Peyer's patch (tissue), 4 donors: ENCODE measurements around the gene DHRS1. TPM values are rescaled to one million over a fixed set of nuclear protein-coding genes. Genes with fewer than 3 reads are reported as not detected.

Experiments used
- DNase-seq, 3 donors: peaks; one replicate each; pipeline ENCODE4 v3.0.0-alpha.2; 2017 to 2019
- H3K27ac ChIP-seq, 4 donors: fragments of 200-600 bp; sonication (generic); one replicate each; pipeline ENCODE4 v1.5.1; 2016 to 2019
- H3K27me3 ChIP-seq, 2 donors: fragments of 200-600 bp; sonication (generic); one replicate each; pipeline ENCODE4 v1.5.1; 2019
- H3K36me3 ChIP-seq, 3 donors: fragments of 200-600 bp; sonication (generic); one replicate each; pipeline ENCODE4 v1.5.1; 2016 to 2019
- H3K4me1 ChIP-seq, 4 donors: fragments of 200-600 bp; sonication (generic); one replicate each; pipeline ENCODE4 v1.5.1; 2016 to 2019
- H3K4me3 ChIP-seq, 4 donors: fragments of 200-600 bp; sonication (generic); 1 replicate in 3 of 4; 2 replicates in 1 of 4; pipeline ENCODE4 v1.5.1; 2016 to 2019; ENCODE audit warnings: mild to moderate bottlenecking in 1 of 4
- H3K9me3 ChIP-seq, 4 donors: fragments of 200-600 bp; sonication (generic); one replicate each; pipeline ENCODE4 v1.5.1; 2016 to 2019; ENCODE audit warnings: mild to moderate bottlenecking in 1 of 4
- POLR2A ChIP-seq, 2 donors: fragments of 450-650 bp; IDR thresholded peaks; one replicate each; pipeline ENCODE4 v1.5.1; 2017; ENCODE audit warnings: antibody characterized with exemption in 2 of 2, mild to moderate bottlenecking in 2 of 2, moderate library complexity in 2 of 2
- total RNA-seq, 4 donors: library from RNA; depleted of rRNA; stranded (reverse); fragments of >200 nt; gene quantifications; one replicate each; pipeline ENCODE4 v1.1.0, GENCODE V29; 2016
- TF ChIP-seq, protein P1 (sequence below), 6 experiments: fragments of 450-650 bp in 4 of 6; fragments of 200-600 bp in 2 of 6; sonication (generic) in 1 of 6; IDR thresholded peaks; one replicate each; pipeline ENCODE4 v1.5.1; 2017 to 2019; ENCODE audit warnings: antibody characterized with exemption in 6 of 6, mild to moderate bottlenecking in 3 of 6, moderate library complexity in 1 of 6

DHRS1 gene
- total RNA-seq, 4 donors from 2014 or later: 51.2 to 130 (median 67.1) TPM

DNA sequence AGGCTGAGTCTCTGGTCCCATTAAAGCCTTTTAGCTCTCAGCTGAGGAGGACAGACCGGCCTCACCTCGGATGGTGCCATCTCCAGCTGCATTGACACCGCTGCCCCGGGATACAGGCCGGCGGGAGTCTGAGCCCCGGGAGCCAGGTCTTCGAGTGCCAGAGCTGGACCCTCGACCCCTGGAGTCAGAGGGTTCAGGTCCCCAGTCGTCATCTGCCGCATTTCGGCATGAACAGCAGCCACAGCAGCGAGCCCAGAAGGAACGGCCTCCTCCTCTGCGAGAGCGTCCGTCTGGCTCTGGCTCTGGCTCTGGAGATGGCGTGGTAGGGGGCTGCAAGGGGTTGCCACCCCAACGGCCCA, 37.6 kb downstream of the DHRS1 start:
- no peak overlapping the region for H3K27ac ChIP-seq
- H3K27me3 ChIP-seq: no peaks in the 10 kb centered on the region
- TF ChIP-seq, protein P1, sequence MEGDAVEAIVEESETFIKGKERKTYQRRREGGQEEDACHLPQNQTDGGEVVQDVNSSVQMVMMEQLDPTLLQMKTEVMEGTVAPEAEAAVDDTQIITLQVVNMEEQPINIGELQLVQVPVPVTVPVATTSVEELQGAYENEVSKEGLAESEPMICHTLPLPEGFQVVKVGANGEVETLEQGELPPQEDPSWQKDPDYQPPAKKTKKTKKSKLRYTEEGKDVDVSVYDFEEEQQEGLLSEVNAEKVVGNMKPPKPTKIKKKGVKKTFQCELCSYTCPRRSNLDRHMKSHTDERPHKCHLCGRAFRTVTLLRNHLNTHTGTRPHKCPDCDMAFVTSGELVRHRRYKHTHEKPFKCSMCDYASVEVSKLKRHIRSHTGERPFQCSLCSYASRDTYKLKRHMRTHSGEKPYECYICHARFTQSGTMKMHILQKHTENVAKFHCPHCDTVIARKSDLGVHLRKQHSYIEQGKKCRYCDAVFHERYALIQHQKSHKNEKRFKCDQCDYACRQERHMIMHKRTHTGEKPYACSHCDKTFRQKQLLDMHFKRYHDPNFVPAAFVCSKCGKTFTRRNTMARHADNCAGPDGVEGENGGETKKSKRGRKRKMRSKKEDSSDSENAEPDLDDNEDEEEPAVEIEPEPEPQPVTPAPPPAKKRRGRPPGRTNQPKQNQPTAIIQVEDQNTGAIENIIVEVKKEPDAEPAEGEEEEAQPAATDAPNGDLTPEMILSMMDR (IDR thresholded peaks at IDR 0.05): no peak
- no peak for TF ChIP-seq POLR2A (IDR thresholded peaks at IDR 0.05)
- no peak overlapping the region for H3K4me3 ChIP-seq
- no peaks in the 10 kb centered on the region for H3K4me1 ChIP-seq
- DNase-seq: no peak
- peaks cover 0 to 22% (median 0%) of the 10 kb centered on the region in 3 donors for H3K36me3 ChIP-seq
- no peaks in the 10 kb centered on the region for H3K9me3 ChIP-seq

DNA sequence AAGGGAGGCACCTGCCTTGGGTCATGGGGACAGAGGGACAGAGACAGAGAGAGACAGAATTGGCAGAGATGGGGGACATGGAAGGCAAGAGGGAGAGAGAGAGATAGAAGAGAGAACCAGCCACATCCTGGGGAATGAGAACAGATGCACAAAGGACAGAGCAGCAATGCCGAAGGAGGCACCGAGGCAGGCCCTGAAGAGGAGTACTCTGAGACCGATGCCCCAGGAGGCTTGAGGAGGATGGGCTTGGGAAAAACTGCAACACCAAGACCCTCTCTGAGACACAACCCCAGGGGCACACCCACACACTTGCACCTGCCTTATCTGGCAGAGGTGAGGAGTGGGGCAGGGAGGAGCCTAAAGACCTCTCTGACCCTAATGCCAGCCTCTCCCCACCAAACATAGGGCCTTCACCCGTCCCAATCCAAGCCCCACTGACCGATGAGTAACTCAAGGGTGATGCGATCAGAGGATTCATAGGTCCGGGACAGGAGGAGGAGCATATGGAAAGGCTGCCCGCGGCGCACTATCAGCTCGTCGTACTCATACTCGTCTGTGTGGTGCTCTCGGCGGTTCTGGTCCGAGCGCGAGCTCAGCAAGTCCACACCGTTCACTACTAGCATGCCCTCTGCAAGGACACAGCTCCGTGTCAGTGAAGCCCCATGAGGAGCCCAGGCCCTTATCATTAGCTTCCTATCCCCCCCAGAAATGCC, 38.2 kb downstream of the DHRS1 start:
- Histone ChIP-seq H3K9me3 (no peaks in the 10 kb centered on the region), H3K36me3 (peaks cover 0 to 17% (median 0%) of the 10 kb centered on the region in 3 donors), H3K4me1 (no peaks in the 10 kb centered on the region), H3K27ac (no peak overlapping the region), H3K27me3 (no peaks in the 10 kb centered on the region), H3K4me3 (no peak overlapping the region)
- no peak for DNase-seq
- TF ChIP-seq, protein P1 (IDR thresholded peaks at IDR 0.05): no peak
- TF ChIP-seq POLR2A (IDR thresholded peaks at IDR 0.05): no peak

DNA sequence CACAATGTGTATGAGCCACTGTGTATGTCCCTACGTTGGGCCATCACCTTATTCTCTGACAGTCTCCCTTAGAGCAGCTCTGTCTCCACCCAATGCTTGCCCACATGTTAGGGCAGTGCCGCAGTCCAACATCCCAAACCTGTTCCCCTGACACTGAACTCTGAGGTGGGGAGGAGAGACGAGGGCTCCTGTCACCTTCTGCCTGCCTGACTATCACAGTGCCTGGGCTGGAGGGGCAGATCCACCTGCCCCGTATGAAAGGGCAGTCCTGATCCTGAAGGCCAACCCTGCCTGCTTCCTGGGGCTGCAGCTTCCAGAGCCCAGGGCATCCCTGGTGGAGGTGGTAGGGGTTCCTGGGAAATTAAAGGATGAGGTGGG, 38.8 kb downstream of the DHRS1 start:
- no peak for DNase-seq
- peaks cover 0 to 11% (median 0%) of the 10 kb centered on the region in 3 donors for H3K36me3 ChIP-seq

GRCh38 chr14:24260026-24260779, 39.4 kb downstream of the DHRS1 start:
- DNase-seq: no peak
- Histone ChIP-seq H3K27me3 (no peaks in the 10 kb centered on the region), H3K36me3 (peaks cover 0 to 7% (median 0%) of the 10 kb centered on the region in 3 donors), H3K4me3 (no peak overlapping the region), H3K9me3 (no peaks in the 10 kb centered on the region), H3K4me1 (no peaks in the 10 kb centered on the region), H3K27ac (no peak overlapping the region)
- TF ChIP-seq, protein P1 (IDR thresholded peaks at IDR 0.05): no peak
- no peak for TF ChIP-seq POLR2A (IDR thresholded peaks at IDR 0.05)

More for the DNA sequence above, 38.8 kb downstream of the DHRS1 start:
- TF ChIP-seq POLR2A (IDR thresholded peaks at IDR 0.05): no peak
- TF ChIP-seq, protein P1 (IDR thresholded peaks at IDR 0.05): no peak
- H3K27ac ChIP-seq: no peak overlapping the region
- no peak overlapping the region for H3K4me3 ChIP-seq
- H3K27me3 ChIP-seq: no peaks in the 10 kb centered on the region
- no peaks in the 10 kb centered on the region for H3K4me1 ChIP-seq
- no peaks in the 10 kb centered on the region for H3K9me3 ChIP-seq

DNA sequence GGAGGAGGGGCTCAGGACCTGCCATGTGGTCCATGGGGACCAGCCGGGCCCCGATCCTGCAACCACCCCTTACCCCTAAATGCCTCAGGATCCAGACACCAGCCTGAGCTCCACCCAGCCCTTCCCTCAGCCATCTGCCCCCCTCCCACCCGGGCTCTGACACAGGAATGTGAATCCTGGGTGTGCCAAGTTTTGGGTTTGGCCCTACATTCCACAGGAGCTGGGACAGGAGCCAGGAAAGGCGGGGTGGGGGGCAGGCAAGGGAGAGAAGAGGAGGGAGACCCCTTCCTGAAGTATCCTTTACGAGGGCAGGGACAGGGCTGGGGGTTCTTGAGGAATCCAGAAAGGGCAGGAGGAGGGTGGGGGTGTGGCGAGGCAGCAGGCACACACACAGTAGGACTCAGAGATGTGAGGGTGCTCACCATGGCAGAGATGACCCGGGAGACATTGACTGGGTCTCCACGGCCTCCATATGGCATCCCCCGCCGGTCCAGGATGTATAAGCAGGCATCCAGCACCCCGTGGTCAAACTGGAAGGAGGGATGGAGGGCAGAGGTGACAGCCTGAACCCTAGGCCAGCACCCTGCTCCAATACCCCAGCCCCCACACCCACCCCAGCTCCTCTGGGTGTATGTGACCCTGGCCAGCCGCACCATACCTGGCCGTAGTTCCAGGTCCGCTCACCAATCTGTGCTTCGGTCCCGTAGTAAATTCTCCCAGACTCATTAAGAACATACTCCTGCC, 40.1 kb downstream of the DHRS1 start:
- TF ChIP-seq, protein P1 (IDR thresholded peaks at IDR 0.05): no peak
- no peak for TF ChIP-seq POLR2A (IDR thresholded peaks at IDR 0.05)
- H3K27me3 ChIP-seq: no peaks in the 10 kb centered on the region
- H3K4me1 ChIP-seq: no peaks in the 10 kb centered on the region
- no peaks in the 10 kb centered on the region for H3K9me3 ChIP-seq
- H3K36me3 ChIP-seq: peaks cover 0 to 10% (median 0%) of the 10 kb centered on the region in 3 donors
- DNase-seq: no peak
- H3K4me3 ChIP-seq: no peak overlapping the region
- H3K27ac ChIP-seq: no peak overlapping the region
